Neural cell (in vitro differentiated cells): ENCODE data around the gene ANKRD22. TPM values are rescaled to one million over a fixed set of nuclear protein-coding genes. Genes with fewer than 3 reads are reported as not detected.

Experiments
- H2AFZ ChIP-seq: fragments of 200-600, 300-800 bp; sonication (generic), shearing (Covaris generic); 2 replicates; pipeline ENCODE4 v1.6.0; 2014; ENCODE audit warnings: low read depth, mild to moderate bottlenecking, antibody characterized with exemption, low read length, moderate library complexity
- H3F3A ChIP-seq: fragments of 200-600 bp; shearing (Covaris generic); 2 replicates; pipeline ENCODE4 v1.6.1; 2016; ENCODE audit warnings: mild to moderate bottlenecking, moderate library complexity, mixed read lengths, antibody characterized with exemption, low read length; ENCODE audit not compliant: insufficient read depth, poor library complexity, severe bottlenecking
- H3K27ac ChIP-seq: fragments of 200-600, 300-800 bp; sonication (generic), shearing (Covaris generic); 2 replicates; pipeline ENCODE4 v1.5.1; 2014; ENCODE audit warnings: mild to moderate bottlenecking, low read length, moderate library complexity
- H3K27me3 ChIP-seq: fragments of 300-800, 200-600 bp; sonication (generic), shearing (Covaris generic); 2 replicates; pipeline ENCODE4 v1.6.0; 2014; ENCODE audit warnings: mild to moderate bottlenecking, low read depth, low read length, moderate library complexity; ENCODE audit not compliant: insufficient read depth
- H3K36me3 ChIP-seq: fragments of 300-800, 200-600 bp; sonication (generic), shearing (Covaris generic); 2 replicates; pipeline ENCODE4 v1.5.1; 2014; ENCODE audit warnings: mild to moderate bottlenecking, antibody characterized with exemption, low read length, moderate library complexity; ENCODE audit not compliant: insufficient read depth
- H3K4me2 ChIP-seq: fragments of 300-800, 200-600 bp; sonication (generic), shearing (Covaris generic); 2 replicates; pipeline ENCODE4 v1.6.0; 2014; ENCODE audit warnings: mild to moderate bottlenecking, low read length
- H3K4me3 ChIP-seq: fragments of 300-800, 200-600 bp; sonication (generic), shearing (Covaris generic); 2 replicates; pipeline ENCODE4 v1.5.1; 2014; ENCODE audit warnings: mild to moderate bottlenecking, low read length, moderate library complexity
- H3K79me2 ChIP-seq: fragments of 200-600 bp; shearing (Covaris generic); replicated peaks from 2 replicates; pipeline ENCODE4 v1.6.0; 2014; ENCODE audit warnings: mild to moderate bottlenecking, low read length, moderate library complexity; ENCODE audit not compliant: insufficient read depth
- H3K9ac ChIP-seq: fragments of 300-800, 200-600 bp; sonication (generic), shearing (Covaris generic); 2 replicates; pipeline ENCODE4 v1.6.1; 2016; ENCODE audit warnings: mild to moderate bottlenecking, low read length, mixed read lengths
- H3K9me2 ChIP-seq: fragments of 200-600 bp; shearing (Covaris generic); 2 replicates; pipeline ENCODE4 v1.6.1; 2016; ENCODE audit warnings: mild to moderate bottlenecking, low read length, mixed read lengths; ENCODE audit not compliant: insufficient read depth
- H3K9me3 ChIP-seq: fragments of 200-600, 300-800 bp; sonication (generic), shearing (Covaris generic); 2 replicates; pipeline ENCODE4 v1.6.1; 2016; ENCODE audit warnings: mild to moderate bottlenecking, mixed run types, low read length, moderate library complexity, mixed read lengths
- H4K20me1 ChIP-seq: fragments of 200-600 bp; shearing (Covaris generic); 2 replicates; pipeline ENCODE4 v1.6.1; 2016; ENCODE audit warnings: mild to moderate bottlenecking, mixed run types; ENCODE audit not compliant: insufficient read depth
- EP300 ChIP-seq: fragments of 450-650 bp; conservative IDR thresholded peaks from 2 replicates; pipeline ENCODE4 v1.6.1; 2014; ENCODE audit warnings: antibody characterized with exemption, mild to moderate bottlenecking, moderate library complexity; ENCODE audit not compliant: poor library complexity, severe bottlenecking
- EZH2 ChIP-seq: fragments of 200-600, 300-800 bp; shearing (Covaris generic), sonication (generic); IDR thresholded peaks from 2 replicates; pipeline ENCODE4 v1.6.1; 2014; ENCODE audit warnings: antibody characterized with exemption, low read length, borderline replicate concordance, mild to moderate bottlenecking; ENCODE audit not compliant: insufficient read depth, poor library complexity, severe bottlenecking
- MXI1 ChIP-seq: fragments of 450-650 bp; conservative IDR thresholded peaks from 2 replicates; pipeline ENCODE4 v1.6.1; 2014; ENCODE audit warnings: antibody characterized with exemption, mild to moderate bottlenecking; ENCODE audit not compliant: poor library complexity, severe bottlenecking
- POLR2AphosphoS5 ChIP-seq: IDR thresholded peaks from 2 replicates; pipeline ENCODE4 v1.6.1; 2012
- RAD21 ChIP-seq: fragments of 450-650 bp; conservative IDR thresholded peaks from 2 replicates; pipeline ENCODE4 v1.6.1; 2014; ENCODE audit warnings: antibody characterized with exemption, mild to moderate bottlenecking, moderate library complexity
- SMC3 ChIP-seq: fragments of 450-650 bp; conservative IDR thresholded peaks from 2 replicates; pipeline ENCODE4 v1.6.1; 2014; ENCODE audit warnings: antibody characterized with exemption, mild to moderate bottlenecking, moderate library complexity; ENCODE audit not compliant: poor library complexity
- TAF1 ChIP-seq: IDR thresholded peaks from 2 replicates; pipeline ENCODE4 v1.6.1; 2012; ENCODE audit warnings: low read depth
- polyA plus RNA-seq: library from polyadenylated mRNA; depleted of rRNA; stranded (reverse); fragments of >200 nt; gene quantifications from 2 replicates; pipeline ENCODE4 v1.2.3, GENCODE V29; 2014
- TF ChIP-seq, protein P1 (sequence below): IDR thresholded peaks from 2 replicates; pipeline ENCODE4 v1.6.1; 2012; ENCODE audit warnings: borderline replicate concordance
- TF ChIP-seq, protein P2 (sequence below): fragments of 450-650 bp; IDR thresholded peaks from 2 replicates; pipeline ENCODE4 v1.5.1; 2014; ENCODE audit warnings: antibody characterized with exemption, mild to moderate bottlenecking, moderate library complexity; ENCODE audit not compliant: poor library complexity, severe bottlenecking

Gene ANKRD22
- polyA plus RNA-seq, 1 donor from 2014 or later: 0.57 TPM

DNA sequence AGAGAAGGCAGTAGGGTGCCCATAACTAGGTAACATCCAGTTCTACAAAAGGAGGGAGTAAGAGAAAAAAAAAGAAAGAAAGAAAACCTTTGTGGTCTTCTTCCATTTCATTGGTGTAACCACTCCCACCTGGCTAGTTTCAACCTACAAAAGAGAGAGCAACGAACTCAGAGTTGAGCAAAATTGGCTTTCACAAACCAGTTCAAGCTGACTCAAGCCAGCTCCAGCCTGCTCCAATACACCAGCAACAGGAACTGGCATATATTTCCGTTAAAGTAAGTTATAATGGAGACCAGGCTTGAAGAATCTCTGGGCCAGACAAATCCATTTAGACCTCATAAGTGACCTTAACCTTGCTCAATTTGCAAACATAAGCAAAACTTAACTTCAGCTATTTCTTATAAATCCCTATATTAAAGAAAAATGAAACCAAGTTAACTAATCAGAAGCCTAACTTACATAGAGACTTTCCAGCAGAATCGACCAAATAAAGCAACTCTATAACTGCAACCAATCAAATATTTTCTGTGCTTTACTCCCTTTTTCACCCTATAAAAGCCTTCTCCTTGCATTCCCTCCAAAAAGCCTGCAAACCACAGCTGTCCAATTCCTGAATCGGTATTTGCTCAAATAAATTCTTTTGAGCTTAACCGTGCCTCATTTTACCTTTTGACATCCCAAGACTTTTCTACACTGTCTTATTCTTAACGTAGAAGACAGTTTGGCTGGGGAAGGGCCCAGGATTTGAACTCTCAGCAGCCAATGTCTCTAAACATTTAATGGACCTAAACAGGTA is 10.1 kb downstream of the ANKRD22 start:
- Histone ChIP-seq H3K27me3 (no peaks in the 10 kb centered on the region), H4K20me1 (no peaks in the 10 kb centered on the region), H3K79me2 (no peaks in the 10 kb centered on the region), H3K27ac (no peak overlapping the region), H2AFZ (no peak overlapping the region), H3F3A (no peaks in the 10 kb centered on the region), H3K4me3 (no peak overlapping the region), H3K9ac (no peak overlapping the region), H3K9me3 (no peaks in the 10 kb centered on the region), H3K36me3 (no peaks in the 10 kb centered on the region), H3K4me2 (no peak overlapping the region), H3K9me2 (no peaks in the 10 kb centered on the region)
- TF ChIP-seq POLR2AphosphoS5 (no peak), TAF1 (no peak), RAD21 (no peak), SMC3 (no peak), EZH2 (no peak), EP300 (no peak), MXI1 (no peak)
- TF ChIP-seq, protein P1, sequence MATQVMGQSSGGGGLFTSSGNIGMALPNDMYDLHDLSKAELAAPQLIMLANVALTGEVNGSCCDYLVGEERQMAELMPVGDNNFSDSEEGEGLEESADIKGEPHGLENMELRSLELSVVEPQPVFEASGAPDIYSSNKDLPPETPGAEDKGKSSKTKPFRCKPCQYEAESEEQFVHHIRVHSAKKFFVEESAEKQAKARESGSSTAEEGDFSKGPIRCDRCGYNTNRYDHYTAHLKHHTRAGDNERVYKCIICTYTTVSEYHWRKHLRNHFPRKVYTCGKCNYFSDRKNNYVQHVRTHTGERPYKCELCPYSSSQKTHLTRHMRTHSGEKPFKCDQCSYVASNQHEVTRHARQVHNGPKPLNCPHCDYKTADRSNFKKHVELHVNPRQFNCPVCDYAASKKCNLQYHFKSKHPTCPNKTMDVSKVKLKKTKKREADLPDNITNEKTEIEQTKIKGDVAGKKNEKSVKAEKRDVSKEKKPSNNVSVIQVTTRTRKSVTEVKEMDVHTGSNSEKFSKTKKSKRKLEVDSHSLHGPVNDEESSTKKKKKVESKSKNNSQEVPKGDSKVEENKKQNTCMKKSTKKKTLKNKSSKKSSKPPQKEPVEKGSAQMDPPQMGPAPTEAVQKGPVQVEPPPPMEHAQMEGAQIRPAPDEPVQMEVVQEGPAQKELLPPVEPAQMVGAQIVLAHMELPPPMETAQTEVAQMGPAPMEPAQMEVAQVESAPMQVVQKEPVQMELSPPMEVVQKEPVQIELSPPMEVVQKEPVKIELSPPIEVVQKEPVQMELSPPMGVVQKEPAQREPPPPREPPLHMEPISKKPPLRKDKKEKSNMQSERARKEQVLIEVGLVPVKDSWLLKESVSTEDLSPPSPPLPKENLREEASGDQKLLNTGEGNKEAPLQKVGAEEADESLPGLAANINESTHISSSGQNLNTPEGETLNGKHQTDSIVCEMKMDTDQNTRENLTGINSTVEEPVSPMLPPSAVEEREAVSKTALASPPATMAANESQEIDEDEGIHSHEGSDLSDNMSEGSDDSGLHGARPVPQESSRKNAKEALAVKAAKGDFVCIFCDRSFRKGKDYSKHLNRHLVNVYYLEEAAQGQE: no peak
- TF ChIP-seq, protein P2, sequence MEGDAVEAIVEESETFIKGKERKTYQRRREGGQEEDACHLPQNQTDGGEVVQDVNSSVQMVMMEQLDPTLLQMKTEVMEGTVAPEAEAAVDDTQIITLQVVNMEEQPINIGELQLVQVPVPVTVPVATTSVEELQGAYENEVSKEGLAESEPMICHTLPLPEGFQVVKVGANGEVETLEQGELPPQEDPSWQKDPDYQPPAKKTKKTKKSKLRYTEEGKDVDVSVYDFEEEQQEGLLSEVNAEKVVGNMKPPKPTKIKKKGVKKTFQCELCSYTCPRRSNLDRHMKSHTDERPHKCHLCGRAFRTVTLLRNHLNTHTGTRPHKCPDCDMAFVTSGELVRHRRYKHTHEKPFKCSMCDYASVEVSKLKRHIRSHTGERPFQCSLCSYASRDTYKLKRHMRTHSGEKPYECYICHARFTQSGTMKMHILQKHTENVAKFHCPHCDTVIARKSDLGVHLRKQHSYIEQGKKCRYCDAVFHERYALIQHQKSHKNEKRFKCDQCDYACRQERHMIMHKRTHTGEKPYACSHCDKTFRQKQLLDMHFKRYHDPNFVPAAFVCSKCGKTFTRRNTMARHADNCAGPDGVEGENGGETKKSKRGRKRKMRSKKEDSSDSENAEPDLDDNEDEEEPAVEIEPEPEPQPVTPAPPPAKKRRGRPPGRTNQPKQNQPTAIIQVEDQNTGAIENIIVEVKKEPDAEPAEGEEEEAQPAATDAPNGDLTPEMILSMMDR: no peak

GRCh38 chr10:88840881-88841280 is 10.8 kb downstream of the ANKRD22 start:
- H3K9me2 ChIP-seq: no peaks in the 10 kb centered on the region
- no peak overlapping the region for H3K27ac ChIP-seq
- H3K4me3 ChIP-seq: no peak overlapping the region
- H3K9me3 ChIP-seq: no peaks in the 10 kb centered on the region
- no peaks in the 10 kb centered on the region for H3K79me2 ChIP-seq
- no peaks in the 10 kb centered on the region for H3K27me3 ChIP-seq
- no peak overlapping the region for H2AFZ ChIP-seq
- no peaks in the 10 kb centered on the region for H3F3A ChIP-seq
- no peak overlapping the region for H3K4me2 ChIP-seq
- TF ChIP-seq MXI1: no peak
- TF ChIP-seq POLR2AphosphoS5: no peak
- TF ChIP-seq, protein P1: no peak
- no peak for TF ChIP-seq EP300
- TF ChIP-seq, protein P2: no peak
- TF ChIP-seq TAF1: no peak
- no peak for TF ChIP-seq RAD21
- TF ChIP-seq SMC3: no peak
- TF ChIP-seq EZH2: no peak
- no peaks in the 10 kb centered on the region for H4K20me1 ChIP-seq
- H3K36me3 ChIP-seq: no peaks in the 10 kb centered on the region
- no peak overlapping the region for H3K9ac ChIP-seq
